HAP-1 (cell line): ENCODE data around the gene ISM1.
A peak's percentile ranks its signal among the peaks of the same experiment; 100 is the strongest.

Experiments
- DNase-seq, 2 experiments: peaks; one replicate each; pipeline ENCODE4 v3.0.0-alpha.2; 2016 to 2020; ENCODE audit warnings: low spot score in 2 of 2
- H3K27me3 ChIP-seq: fragments of 250-450 bp; sonication (Bioruptor Pico); 2 replicates; pipeline ENCODE4 v1.5.1; 2020; ENCODE audit warnings: low read depth, mild to moderate bottlenecking, moderate library complexity
- H3K36me3 ChIP-seq: fragments of 250-450 bp; sonication (Bioruptor Pico); replicated peaks from 2 replicates; pipeline ENCODE4 v1.5.1; 2020; ENCODE audit warnings: mild to moderate bottlenecking
- H3K4me1 ChIP-seq: fragments of 250-450 bp; sonication (Bioruptor Pico); 2 replicates; pipeline ENCODE4 v1.5.1; 2020; ENCODE audit warnings: mild to moderate bottlenecking
- H3K4me3 ChIP-seq: fragments of 250-450 bp; sonication (Bioruptor Pico); 2 replicates; pipeline ENCODE4 v1.5.1; 2020; ENCODE audit warnings: mild to moderate bottlenecking, moderate library complexity
- H3K9me3 ChIP-seq: fragments of 250-450 bp; sonication (Bioruptor Pico); 2 replicates; pipeline ENCODE4 v1.5.1; 2020; ENCODE audit warnings: mild to moderate bottlenecking, moderate library complexity
- in situ Hi-C: fragments of 300-500 bp; cut with MboI; formaldehyde crosslinking; loops from 3 replicates; pipeline ENCODE4 v1.14.3; 2020; ENCODE audit warnings: low sequenced_read_pairs, inconsistent platforms, mixed read lengths

ISM1 gene

GRCh38 chr20:13220904-13221297 lies at the start of gene ISM1:
Gene ISM1, plus strand, starts transcription at chr20:13221274. Its CDS starts 503 bp downstream, at chr20:13221777.
- 0 out of 2 replicates have a peak, but pooled peaks cover 5% of the 10 kb centered on the region for H3K4me1 ChIP-seq
- in situ Hi-C loops = no loop called here
- H3K4me3 ChIP-seq = peak within 1 kb of the TSS; percentile 32
- H3K36me3 ChIP-seq = no peaks in the 10 kb centered on the region
- peaks cover 51% of the 10 kb centered on the region for H3K27me3 ChIP-seq
- H3K9me3 ChIP-seq = no peaks in the 10 kb centered on the region
- peak in 1 of 2 experiments; percentile 28 for DNase-seq

GRCh38 chr20:13173201-13173600 lies 47.9 kb upstream of the ISM1 start:
- DNase-seq = no peak
- Histone ChIP-seq H3K9me3 (no peaks in the 10 kb centered on the region), H3K27me3 (no peaks in the 10 kb centered on the region), H3K36me3 (no peaks in the 10 kb centered on the region), H3K4me1 (no peaks in the 10 kb centered on the region), H3K4me3 (no peak overlapping the region)
- in situ Hi-C loops = no loop called here

DNA sequence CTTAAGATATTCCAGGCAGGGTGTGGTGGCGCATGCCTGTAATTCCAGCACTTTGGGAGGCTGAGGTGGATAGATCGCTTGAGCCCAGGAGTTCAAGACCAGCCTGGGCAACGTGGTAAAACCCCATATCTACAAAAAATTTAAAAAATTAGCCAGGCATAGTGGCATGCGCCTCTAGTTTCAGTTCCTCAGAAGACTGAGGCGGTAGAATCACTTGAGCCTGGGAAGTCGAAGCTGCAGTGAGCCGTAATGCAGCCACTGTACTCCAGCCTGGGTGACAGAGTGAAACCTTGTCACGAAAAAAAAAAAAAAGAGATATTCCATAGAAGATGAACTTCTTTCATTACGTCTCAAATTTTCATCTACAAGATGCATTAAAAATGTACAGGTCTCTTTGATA lies 46.7 kb upstream of the ISM1 start:
- no peak for DNase-seq
- no peaks in the 10 kb centered on the region for H3K27me3 ChIP-seq
- in situ Hi-C loops = no loop called here
- H3K36me3 ChIP-seq = no peaks in the 10 kb centered on the region
- H3K4me1 ChIP-seq = no peaks in the 10 kb centered on the region
- H3K4me3 ChIP-seq = no peak overlapping the region
- no peaks in the 10 kb centered on the region for H3K9me3 ChIP-seq

- no peaks in the 10 kb centered on the region for H3K27me3 ChIP-seq
- no peaks in the 10 kb centered on the region for H3K9me3 ChIP-seq
- no peak overlapping the region for H3K4me3 ChIP-seq
- no peak for DNase-seq
- in situ Hi-C loops = no loop called here
- H3K4me1 ChIP-seq = peaks cover 5% of the 10 kb centered on the region
- no peaks in the 10 kb centered on the region for H3K36me3 ChIP-seq
Observed at GRCh38 chr20:13180986-13181889, 39.8 kb upstream of the ISM1 start.

- Histone ChIP-seq H3K36me3 (no peaks in the 10 kb centered on the region), H3K4me1 (peaks cover 14% of the 10 kb centered on the region), H3K4me3 (no peak overlapping the region), H3K27me3 (no peaks in the 10 kb centered on the region), H3K9me3 (no peaks in the 10 kb centered on the region; the same call in 1 of the 2 replicates)
- DNase-seq = no peak
- in situ Hi-C loops = no loop called here
Observed at GRCh38 chr20:13183005-13183404, 38.1 kb upstream of the ISM1 start.

DNA sequence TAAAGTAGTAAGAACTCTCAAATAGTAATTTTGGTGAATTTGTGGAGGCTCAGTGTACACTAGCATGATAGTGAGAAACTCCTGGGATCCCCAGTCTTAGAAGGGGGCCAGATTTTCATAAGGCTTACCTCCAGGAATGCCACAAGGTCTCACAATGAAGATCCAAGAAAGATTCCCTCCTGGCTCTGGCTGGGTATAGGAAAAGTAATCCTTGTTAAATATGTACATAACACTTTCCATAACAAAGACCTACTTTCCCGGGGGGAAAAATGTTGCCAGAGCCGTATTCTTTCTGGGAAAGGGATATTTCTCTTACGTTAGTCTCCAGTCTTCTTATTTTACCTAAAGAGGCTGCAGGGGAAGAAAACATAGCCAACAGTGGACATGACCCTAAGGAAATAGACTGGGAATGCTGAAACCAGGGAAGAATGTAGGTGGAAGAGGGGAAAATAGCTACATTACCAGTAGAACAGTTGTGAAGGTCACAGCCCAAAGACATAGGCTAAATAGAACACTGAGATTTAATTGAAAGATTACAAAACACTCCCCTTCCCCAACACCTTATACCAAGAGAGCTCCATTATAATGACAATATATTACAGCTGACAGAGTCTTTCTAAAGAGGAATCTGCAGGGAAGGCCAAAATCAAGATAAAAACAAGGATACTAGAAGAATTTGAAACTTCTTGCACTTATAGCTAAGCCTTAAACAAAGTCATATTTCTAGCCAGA lies 34.9 kb upstream of the ISM1 start:
- no peaks in the 10 kb centered on the region; the same call in 1 of the 2 replicates for H3K9me3 ChIP-seq
- peak; percentile 50 to 82 for DNase-seq
- no peak overlapping the region for H3K4me3 ChIP-seq
- no peaks in the 10 kb centered on the region for H3K27me3 ChIP-seq
- in situ Hi-C loops = no loop called here
- H3K36me3 ChIP-seq = no peaks in the 10 kb centered on the region
- peaks cover 14% of the 10 kb centered on the region for H3K4me1 ChIP-seq

- no peaks in the 10 kb centered on the region; the same call in 1 of the 2 replicates for H3K9me3 ChIP-seq
- H3K27me3 ChIP-seq = no peaks in the 10 kb centered on the region
- peaks cover 14% of the 10 kb centered on the region for H3K4me1 ChIP-seq
- no peaks in the 10 kb centered on the region for H3K36me3 ChIP-seq
- no peak for DNase-seq
- in situ Hi-C loops = no loop called here
- H3K4me3 ChIP-seq = no peak overlapping the region
Observed at GRCh38 chr20:13187899-13188298, 33.2 kb upstream of the ISM1 start.

DNA sequence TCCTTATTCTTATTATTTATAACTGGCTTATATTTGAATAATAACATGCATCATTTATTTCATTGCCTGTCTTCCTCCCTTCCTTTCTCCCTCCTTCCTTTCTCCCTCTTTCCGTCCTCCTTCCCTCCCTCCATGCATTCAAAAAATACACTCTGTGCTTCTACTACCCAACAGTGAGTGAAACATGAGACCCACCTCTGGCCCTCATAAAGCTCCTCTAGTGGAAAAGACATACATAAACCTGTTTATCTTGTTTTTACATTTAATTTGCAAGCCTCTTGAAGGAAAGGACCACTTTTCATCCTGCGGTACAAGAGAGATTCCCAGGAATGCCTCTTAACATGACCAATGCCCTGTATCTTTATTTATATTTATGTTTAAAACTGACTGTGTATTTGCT lies 21.8 kb upstream of the ISM1 start:
- no peaks in the 10 kb centered on the region for H3K9me3 ChIP-seq
- DNase-seq = no peak
- no peak overlapping the region for H3K4me3 ChIP-seq
- no peaks in the 10 kb centered on the region for H3K36me3 ChIP-seq
- in situ Hi-C loops = no loop called here
- peaks cover 7% of the 10 kb centered on the region; the same call in 1 of the 2 replicates for H3K4me1 ChIP-seq
- H3K27me3 ChIP-seq = no peaks in the 10 kb centered on the region

GRCh38 chr20:13200767-13201500 lies 20.1 kb upstream of the ISM1 start:
- DNase-seq = peak; percentile 60 to 71
- in situ Hi-C loops = no loop called here
- Histone ChIP-seq H3K4me1 (peaks cover 7% of the 10 kb centered on the region; the same call in 1 of the 2 replicates), H3K9me3 (no peaks in the 10 kb centered on the region), H3K36me3 (no peaks in the 10 kb centered on the region), H3K27me3 (no peaks in the 10 kb centered on the region), H3K4me3 (no peak overlapping the region)

- in situ Hi-C loops = no loop called here
- no peaks in the 10 kb centered on the region for H3K27me3 ChIP-seq
- no peak overlapping the region for H3K4me3 ChIP-seq
- peaks cover 7% of the 10 kb centered on the region; the same call in 1 of the 2 replicates for H3K4me1 ChIP-seq
- no peaks in the 10 kb centered on the region for H3K36me3 ChIP-seq
- DNase-seq = peak; percentile 49 to 71
- no peaks in the 10 kb centered on the region for H3K9me3 ChIP-seq
Observed at GRCh38 chr20:13202565-13202964, 18.5 kb upstream of the ISM1 start.

DNA sequence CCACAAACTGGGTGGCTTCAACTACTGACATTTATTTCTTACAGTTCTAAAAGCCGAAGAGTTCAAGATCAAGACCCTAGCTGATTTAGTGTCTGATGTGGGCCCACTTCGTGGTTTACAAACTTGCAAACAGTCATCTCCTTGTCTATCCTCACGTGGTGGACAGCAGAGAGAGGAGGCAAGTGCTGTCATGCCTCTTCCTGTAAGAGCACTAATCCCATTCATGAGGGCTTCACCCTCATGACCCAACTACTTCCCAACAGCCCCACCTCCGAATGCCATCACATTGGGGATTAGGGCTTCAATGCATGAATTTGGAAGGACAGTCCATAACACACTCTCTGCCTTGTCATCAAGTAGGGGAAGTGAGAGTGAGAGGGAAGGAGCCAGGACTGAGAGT lies 15.6 kb upstream of the ISM1 start:
- Histone ChIP-seq H3K9me3 (no peaks in the 10 kb centered on the region), H3K27me3 (no peaks in the 10 kb centered on the region), H3K4me3 (no peak overlapping the region), H3K4me1 (peaks cover 7% of the 10 kb centered on the region; the same call in 1 of the 2 replicates), H3K36me3 (no peaks in the 10 kb centered on the region)
- in situ Hi-C loops = no loop called here
- DNase-seq = no peak

GRCh38 chr20:13205848-13206434 lies 15.1 kb upstream of the ISM1 start:
- no peak for DNase-seq
- Histone ChIP-seq H3K4me3 (no peak overlapping the region), H3K4me1 (peaks cover 7% of the 10 kb centered on the region; the same call in 1 of the 2 replicates), H3K9me3 (no peaks in the 10 kb centered on the region), H3K27me3 (no peaks in the 10 kb centered on the region), H3K36me3 (no peaks in the 10 kb centered on the region)
- in situ Hi-C loops = no loop called here

- in situ Hi-C loops = no loop called here
- no peaks in the 10 kb centered on the region for H3K9me3 ChIP-seq
- peaks cover 3% of the 10 kb centered on the region; the same call in 1 of the 2 replicates for H3K4me1 ChIP-seq
- no peak for DNase-seq
- H3K4me3 ChIP-seq = no peak overlapping the region
- no peaks in the 10 kb centered on the region; the same call in 1 of the 2 replicates for H3K27me3 ChIP-seq
- no peaks in the 10 kb centered on the region for H3K36me3 ChIP-seq
Observed at GRCh38 chr20:13207016-13207415, 14.1 kb upstream of the ISM1 start.
